ENCODE data around the gene RABGAP1.

The RABGAP1 gene

GRCh38 chr9:123087359-123087888, 146.6 kb downstream of the RABGAP1 start:
- DNase-seq = no peak

- no peak for DNase-seq
Observed at GRCh38 chr9:123089040-123089439, 148.2 kb downstream of the RABGAP1 start.

- no peak for DNase-seq
Observed at GRCh38 chr9:123089790-123090189, 149.0 kb downstream of the RABGAP1 start.

- DNase-seq = peak; percentile 57
Observed at GRCh38 chr9:123090198-123090896, 149.5 kb downstream of the RABGAP1 start.

DNA sequence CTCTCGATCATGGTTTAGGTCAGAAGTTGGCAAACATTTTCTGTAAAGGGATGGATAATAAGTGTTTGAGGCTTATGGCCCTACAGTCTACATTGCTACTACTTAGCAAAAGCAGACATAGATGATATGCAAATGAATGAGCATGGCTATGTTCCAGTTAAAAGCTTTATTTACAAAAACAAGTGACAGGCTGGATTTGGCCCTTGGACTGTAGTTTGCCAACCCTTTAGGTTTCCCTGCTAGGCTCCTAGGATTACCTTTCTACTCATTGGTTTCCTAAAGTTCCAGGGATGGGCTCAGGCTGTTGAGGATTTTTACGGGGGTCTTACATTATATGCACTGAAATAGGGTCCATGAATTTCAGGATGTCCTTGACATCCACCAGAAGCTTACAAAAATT, 150.1 kb downstream of the RABGAP1 start:
- DNase-seq = no peak

DNA sequence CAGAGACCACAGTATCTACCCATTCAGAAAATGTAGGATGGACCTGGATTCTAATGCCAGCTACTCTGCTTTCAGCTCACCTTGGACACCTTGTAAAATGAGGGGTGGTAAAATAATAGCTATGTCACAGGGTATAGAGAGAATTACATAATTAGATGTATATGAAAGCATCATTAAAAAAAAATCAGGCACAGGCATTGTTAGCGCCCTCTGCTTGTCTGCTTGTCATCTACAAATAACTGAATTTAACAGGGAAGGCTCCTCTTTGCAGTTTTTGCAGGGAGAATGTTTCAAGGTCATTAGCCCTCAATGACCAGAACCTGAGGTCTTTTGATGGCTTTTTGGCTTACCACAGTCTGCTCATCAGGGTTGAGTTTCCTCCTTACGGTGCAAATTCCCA, 150.6 kb downstream of the RABGAP1 start:
- DNase-seq = no peak

- no peak for DNase-seq
Observed at GRCh38 chr9:123093141-123093540, 152.3 kb downstream of the RABGAP1 start.

DNA sequence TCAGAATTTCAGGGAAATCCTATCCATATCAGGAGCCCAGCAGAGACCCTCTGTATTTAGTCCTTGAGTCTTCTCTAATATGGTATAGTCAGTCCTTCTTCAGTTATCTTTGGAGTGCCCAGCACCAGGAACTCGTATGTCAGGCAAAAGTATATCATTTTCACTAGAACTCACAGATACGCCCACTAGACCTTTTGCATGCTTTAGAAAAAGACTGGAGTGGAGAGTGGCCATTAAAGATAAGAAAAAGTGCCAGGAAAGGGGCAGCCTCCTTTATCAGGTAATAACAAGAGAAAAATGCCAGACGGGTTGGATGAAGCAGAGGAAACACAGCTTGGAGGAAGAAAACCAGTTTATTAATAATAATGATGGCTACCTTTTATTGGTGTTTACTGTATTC, 156.2 kb downstream of the RABGAP1 start:
- no peak for DNase-seq

- DNase-seq = no peak
Observed at GRCh38 chr9:123097430-123098095, 156.7 kb downstream of the RABGAP1 start.

GRCh38 chr9:123098096-123098459, 157.3 kb downstream of the RABGAP1 start:
- DNase-seq = no peak

DNA sequence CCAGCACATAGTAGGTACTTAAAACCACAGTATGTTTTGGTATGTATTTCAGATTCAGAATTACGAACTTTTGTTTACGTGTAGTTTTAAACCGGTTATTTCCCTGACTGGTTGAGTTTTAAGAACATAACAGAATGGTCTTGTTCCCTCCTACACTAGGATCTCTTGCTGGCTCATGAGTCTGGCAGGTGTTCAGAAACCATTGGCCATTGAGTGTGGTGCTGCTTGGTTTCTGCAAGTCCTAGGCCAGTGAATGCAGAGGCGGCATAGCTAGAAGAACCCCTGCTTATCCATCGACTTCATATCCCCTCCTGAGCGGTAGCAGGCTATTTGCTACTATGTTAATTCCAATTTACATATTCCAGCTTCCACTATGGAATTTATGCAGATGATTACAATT, 158.2 kb downstream of the RABGAP1 start:
- DNase-seq = no peak

DNA sequence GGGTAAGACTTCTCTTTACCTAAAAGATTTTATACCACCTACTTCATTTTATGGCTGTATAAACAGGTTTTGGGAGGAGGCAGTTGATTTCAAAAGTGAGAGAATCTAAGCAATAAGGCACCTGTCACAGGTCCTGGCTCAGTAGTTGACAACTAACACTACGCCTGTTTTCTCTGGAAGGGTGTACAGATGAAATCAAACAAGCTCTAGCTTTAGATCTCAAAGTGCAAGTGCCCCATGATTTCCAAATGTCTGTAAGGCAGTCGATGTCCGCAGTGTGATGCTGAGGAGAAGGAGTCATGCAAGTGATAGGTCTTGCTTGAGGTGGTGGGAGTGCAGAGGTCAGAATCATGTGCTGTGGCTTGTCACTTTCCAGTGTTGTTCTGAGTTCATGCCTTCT, 158.7 kb downstream of the RABGAP1 start:
- DNase-seq = no peak

DNA sequence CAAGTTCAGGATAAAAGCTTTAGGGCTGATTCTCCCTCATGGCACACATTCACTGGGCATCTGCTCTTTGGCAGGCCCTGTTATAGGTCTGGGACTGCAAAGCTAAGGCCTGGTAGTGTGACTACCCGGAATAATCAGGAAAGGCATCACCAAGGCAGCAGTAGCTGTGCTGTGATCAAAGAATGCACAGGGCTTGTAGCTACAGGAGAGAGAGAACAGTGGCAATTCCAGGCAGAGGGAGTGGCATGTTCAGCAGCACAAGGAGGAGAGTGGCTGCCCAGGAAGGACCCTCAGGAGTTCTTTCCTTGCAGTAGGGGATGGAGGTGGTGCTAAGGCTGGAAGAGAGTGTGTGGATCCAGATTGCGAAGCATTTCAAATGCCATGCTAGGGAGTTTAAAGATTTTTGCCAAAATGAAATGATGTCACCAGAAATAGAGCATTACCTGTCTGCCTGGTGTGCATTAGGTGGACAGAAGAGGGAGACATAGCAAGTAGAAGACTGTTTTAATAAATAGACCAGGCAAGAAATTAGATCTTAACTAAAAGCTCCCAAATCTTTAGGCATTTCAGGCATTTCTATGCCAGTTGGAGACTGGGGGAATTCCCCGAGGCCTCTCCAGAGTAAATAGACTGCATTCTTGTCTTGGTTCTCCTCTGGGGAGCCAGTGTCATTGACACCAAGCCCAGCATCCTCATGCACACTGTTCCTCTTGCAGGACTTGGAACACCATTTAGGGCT, 161.7 kb downstream of the RABGAP1 start:
- peak; percentile 56 for DNase-seq

DNA sequence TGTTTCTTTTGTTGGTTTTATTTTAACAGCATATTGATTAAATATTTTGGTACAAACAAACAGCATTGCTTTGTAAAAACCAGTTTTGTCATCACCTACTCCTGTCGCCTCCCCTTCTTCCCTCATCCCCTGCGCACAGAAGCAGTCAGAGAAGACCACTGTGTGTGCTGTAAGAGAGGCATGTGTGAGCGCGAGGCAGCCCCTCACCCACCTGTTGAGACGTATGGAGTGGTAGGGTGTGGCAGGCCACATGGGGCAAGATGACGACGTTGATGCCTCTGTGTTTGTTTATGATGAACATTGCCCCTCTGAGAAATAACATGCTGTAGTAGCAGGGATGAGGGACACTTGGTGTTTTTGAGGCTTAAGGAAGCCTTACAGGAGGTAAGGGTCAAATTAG, 164.0 kb downstream of the RABGAP1 start:
- no peak for DNase-seq

DNA sequence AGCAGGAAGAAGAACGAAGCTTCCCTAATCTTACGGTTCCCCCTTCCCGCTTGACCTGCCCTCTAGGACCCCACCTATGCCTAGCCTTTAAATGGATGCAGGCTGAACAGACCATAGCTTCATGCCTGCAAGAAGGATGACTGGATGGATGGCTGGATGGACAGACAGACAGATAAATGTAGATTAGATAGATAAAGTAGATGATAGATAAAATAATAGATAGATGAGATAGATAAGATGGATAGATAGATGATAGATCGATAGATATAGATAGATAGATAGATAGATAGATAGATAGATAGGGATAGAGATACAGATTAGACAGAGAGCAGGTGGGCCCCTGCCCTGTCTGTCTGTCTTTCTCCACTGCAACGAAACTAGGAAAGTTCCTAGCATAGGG, 164.7 kb downstream of the RABGAP1 start:
- no peak for DNase-seq

GRCh38 chr9:123107639-123108285, 166.9 kb downstream of the RABGAP1 start:
- no peak for DNase-seq

- no peak for DNase-seq
Observed at GRCh38 chr9:123108976-123109375, 168.2 kb downstream of the RABGAP1 start.

DNA sequence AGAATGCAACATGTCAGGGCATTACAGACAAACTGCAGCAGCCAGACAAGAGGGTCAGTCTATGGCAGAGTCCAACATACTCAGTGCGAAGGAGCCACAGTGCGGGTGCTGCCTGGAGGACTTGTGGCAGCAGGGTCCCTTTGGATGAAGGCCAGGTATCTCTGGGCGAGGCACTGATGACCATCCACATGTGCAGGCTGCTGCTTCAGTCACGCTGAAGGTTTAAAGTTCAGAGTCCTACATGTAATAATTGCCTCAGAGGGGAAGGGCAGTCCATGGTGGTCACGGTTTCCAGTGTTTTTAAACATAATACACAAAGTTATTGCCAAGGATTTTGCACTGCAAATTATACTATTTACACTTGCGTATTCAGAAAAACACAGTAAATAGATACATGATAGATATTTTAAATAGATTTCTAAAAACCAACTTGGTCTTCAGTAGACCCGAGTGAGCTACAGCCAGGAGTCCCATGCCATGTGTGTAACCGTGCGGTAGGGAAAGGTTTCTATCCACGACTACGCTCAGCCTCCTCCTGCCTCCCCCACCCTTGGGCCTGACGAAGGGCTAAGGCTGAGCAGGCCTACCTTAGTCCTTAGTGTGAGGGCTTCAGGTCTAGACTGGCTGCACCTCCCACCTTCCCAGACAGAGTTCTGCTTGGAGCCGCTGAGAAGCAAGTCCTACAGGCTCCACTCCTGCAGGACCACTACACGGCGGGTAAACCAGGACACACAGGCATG, 168.9 kb downstream of the RABGAP1 start:
- no peak for DNase-seq

GRCh38 chr9:123111427-123112014, 170.7 kb downstream of the RABGAP1 start:
- DNase-seq = no peak

DNA sequence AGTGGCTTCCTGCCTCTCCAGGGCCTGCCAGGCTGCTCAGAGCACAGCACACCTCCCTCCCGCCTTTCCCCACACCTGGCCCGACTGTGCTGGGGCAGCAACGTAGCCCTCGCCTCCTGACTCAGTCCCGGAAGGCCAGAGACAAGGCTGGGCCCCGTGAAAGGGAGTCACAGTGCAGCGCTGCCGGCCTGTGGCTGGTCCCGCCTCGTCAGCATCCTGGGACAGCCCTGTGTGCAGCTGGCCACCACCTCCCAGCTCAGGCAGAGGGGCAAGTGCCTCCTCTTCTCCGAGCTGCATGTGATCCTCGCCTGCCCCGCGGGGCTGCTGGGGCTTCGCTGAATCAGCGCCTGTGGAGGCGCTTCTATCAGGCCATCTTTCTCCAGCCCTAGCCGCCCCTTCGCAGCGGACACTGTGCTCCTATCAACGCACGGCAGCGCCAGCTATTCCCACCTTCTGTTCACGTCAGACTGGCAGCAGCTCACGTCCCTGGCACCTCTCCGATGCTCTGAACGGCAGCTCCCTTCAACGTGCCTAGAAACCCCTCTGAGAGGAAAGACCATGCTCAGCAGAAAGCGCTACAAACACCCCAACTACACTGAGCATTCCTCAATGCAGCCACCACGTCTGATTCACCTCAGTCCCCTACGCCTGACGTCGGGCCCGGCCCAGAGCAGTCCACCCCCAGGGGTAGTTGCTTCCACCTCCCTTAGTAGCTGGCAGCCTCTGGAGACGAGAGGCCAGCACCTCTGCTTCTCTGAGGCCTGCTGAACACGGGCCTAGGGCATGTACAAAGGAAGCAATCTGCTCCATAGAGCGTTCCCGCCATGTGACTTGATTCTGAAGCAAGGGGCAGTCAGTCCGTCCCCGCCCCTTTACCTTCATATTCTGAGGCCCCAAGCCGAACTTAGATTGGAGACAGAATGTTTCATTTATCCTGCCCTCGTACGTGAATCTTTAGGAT, 171.5 kb downstream of the RABGAP1 start:
- DNase-seq = no peak

DNA sequence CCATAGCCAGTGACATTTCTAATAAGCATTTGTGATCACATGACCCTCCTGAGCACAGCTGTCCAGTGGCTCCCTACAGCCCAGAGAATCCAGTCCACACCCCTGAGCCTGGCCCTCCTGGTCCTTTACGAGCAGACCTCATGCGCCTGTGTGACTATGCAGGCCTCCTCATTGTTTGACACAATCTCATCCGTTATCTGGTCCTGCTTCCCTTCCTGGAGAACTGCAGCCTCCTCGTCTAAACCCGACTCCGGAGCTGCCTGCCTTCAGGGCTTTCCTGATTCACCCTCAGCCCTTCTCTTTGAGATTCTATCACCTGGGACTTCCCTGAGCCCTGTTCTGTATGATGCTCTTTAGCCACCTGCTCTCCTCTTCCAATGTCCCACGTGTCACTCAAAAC, 172.4 kb downstream of the RABGAP1 start:
- DNase-seq = no peak

Data from fibroblast of skin of back (primary cell).